Dedifferentiated amniotic fluid mesenchymal stem cell (primary cell): ENCODE results near the gene ADAMTSL1.

Source experiments
- DNase-seq: peaks from one replicate; pipeline ENCODE4 v3.0.0-alpha.2; 2016; ENCODE audit errors: extremely low spot score

Gene ADAMTSL1

DNA sequence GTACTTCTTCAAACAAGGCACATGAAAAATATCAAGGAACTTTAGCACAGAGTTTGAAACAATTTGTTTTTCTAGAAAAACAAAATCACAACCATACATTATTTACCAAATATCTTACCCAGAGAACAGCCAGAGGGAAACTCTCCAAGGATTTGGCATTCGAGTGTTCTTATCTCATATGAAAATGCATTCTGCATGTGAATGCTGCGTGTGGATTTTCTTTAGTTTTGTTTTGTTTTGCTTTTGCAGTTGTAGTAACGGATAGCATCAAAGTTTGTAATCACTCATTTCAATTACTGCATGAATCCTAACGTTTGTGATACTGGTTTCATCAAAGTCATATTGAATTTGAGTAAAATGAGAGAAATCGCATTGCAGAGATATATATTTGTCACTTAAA, 28.0 kb downstream of the ADAMTSL1 start:
- DNase-seq, result no peak

- no peak for DNase-seq
These were observed 28.6 kb downstream of the ADAMTSL1 start for GRCh38 chr9:18502546-18502945.

GRCh38 chr9:18504707-18505106, 30.8 kb downstream of the ADAMTSL1 start:
- DNase-seq, result no peak

DNA sequence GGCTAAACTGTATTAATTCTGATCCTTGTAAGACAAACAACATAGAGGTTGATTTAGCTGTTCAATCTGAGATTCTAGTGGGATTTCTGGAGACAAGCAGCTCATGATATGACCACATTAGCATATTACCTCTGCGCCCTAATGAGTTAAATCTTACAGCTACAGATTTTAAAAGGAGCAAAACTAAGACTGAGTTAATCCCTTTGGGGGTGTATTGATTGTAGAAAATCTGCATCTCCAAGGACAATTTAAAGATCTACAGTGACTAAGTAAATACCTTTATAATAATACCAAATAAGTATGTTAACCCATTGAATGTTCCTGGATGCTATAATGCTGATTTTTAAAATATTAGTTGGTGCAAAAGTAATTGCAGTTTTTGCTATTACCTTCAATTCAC, 33.2 kb downstream of the ADAMTSL1 start:
- DNase-seq, result no peak

- DNase-seq, result no peak
These were observed 42.6 kb downstream of the ADAMTSL1 start for GRCh38 chr9:18516514-18516913.

DNA sequence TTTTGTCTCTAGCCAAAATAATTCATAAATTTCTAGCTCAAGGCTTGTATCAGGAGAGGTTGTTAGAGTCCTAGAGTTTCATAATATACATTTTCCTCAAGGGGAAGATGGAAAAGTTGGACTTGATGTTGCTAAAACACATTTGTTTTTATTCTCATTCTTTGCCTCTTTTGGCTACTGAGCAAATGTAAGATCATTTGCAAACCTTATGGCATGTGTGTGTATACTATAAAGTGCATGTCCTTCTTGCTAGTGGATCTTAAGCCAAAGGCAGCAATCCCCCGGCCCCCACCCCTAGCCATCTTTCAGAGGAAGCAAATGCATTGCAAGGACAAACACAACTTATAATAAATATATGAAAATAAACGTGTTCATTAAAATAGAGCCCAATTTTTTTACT, 43.0 kb downstream of the ADAMTSL1 start:
- DNase-seq, result no peak

DNA sequence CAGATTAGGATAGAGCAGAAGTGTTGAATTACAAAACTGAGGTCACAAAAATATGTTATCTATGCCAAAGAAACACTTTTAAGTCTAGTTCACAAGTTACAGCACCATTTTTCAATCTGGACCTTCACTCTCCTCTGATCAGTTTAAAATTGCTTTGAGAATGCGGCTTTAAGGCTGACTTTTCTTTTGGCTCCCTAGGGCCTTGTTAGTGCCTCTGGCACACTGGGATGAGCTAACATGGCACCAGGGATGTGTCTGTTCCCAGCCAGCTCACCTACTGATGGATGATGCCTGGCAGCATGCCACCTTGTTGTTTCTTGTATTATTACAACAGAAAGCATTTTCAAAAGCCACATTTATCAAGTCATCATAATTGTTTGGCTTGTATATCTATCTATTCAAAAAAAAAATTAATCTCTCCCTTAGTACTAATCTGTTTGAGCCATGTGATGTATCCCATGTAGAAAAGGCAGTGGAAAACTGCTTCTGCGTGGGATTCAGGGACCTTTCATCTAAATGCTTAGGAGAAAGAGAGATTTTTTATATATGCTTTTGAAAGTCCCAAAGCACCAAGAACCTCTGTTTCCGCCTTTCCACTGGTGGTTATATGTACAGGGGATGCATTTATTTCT, 46.6 kb downstream of the ADAMTSL1 start:
- DNase-seq, result no peak

DNA sequence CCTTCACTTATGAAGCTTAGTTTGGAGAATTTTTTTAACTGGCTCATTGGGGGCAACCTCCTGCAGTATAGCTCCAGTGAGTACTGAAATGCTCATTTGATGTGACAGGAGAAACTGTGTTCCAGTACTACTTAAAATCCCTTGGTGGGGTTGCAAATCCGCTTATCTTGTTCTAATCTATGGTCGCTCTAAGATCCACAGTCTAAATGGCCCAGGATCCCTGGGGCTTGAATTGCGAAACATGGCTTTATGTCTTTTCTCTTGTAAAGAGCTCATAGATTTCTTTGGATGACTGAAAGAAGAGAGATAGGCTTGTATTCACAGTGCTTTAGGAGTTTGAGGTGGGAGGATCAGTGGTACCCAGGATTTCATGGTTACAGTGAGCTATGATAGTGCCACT, 52.7 kb downstream of the ADAMTSL1 start:
- no peak for DNase-seq

DNA sequence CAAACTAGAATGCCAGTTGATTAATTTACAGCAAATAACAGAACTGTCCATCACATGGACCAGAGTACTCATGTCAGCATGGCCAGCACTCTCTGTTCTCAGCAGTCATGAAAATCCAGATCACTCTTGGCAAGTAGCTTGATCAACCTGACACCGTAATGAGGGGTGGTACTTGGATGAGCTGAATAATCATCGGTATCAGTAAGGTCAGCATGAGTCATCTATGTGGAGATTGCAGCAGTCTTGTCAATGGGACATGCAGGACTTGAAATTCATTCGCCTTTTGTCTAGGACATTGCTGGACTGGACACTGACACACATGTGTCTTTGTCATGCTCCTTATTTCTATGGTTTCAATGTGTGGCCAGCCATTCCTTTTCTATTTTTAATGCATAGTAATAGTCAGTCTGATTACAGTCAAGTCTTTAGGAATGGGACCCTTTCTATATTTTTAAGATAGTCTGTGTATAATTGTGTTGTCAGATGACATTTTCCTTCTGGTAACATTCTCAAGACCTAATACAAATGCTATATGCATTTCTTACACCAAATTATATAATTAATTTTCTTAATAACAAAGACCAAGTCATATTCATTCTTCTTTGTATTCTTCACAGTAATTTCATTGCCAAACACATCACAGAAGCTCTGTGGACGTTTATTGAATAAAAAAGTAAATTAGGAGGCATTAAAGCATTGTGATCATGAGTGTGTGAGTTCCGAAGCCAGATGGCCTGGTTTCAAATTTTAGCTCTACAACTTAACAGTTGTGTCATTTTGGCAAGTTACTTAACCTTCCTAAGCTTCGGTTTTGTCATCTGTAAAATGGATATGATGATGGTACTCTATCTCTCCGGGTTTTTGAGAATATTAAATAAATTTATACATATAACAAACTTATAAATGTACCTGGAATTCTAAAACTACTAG, 57.4 kb downstream of the ADAMTSL1 start:
- no peak for DNase-seq

GRCh38 chr9:18534611-18535010, 60.7 kb downstream of the ADAMTSL1 start:
- DNase-seq, result no peak

DNA sequence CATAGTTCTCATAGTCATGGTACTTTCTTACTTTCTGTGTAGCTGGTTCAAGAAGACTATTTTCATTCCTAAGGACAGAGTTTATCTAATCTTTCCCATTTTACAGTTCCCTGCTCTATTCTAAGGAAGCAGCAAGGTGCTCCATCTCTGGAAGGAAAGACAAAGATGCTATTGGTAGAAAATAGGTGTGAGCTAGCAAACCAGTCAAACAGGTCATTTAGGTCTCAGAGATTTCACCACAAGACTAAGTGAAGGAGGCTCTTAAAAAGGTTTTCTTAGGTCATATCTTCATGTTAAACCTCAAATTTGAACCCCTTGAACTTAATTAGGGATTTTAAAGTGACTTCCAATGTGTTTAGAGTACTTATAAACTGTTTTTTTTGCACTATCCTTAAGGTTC, 62.6 kb downstream of the ADAMTSL1 start:
- DNase-seq, result no peak

DNA sequence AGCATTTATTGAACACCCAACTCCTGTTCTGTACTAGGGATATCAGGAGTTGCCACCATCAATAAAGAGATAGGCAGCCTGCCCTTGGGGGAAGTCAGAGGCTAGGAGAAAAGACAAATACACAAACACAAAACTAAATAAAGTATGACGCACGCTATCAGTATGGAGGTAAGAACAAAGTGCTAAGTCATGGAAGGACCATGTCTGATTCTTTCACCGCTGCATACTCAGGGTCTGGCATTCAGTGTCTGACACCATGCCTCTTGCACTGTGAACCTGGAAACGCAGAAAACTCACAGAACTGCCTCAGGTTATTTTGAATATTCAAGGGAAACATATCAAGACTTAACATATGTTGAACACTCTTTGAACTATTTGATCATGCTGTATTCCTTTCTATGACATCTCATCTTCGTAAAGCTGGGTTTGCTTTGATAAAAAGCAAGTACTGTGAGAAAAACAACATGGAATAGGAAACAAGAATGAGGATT, 65.3 kb downstream of the ADAMTSL1 start:
- no peak for DNase-seq

DNA sequence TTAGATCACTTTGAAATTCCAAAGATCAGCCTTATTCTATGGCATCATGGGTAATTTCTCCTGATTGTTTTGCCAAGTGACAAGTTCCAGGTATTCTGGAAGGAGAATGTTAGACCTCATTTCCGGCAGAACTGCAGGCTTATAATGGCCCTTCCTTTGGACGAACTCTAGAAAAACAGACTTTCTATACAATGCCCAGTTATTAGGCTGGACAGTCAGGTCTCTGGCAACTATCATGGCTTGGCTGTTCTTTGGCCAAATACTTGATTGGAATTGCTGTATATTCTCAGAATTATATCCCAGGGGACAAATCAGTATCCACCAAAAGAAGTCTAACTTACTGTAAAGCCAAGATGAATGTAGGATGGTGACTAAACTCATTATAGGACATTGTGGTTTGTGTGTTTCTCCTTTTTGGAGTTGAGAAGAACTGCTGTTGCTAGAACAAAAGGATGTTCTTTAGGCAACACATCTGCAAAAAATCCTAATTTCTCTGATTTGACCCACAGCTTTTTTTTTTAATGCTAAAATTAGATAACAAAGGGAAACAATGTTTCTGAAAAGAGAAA, 69.0 kb downstream of the ADAMTSL1 start:
- no peak for DNase-seq

DNA sequence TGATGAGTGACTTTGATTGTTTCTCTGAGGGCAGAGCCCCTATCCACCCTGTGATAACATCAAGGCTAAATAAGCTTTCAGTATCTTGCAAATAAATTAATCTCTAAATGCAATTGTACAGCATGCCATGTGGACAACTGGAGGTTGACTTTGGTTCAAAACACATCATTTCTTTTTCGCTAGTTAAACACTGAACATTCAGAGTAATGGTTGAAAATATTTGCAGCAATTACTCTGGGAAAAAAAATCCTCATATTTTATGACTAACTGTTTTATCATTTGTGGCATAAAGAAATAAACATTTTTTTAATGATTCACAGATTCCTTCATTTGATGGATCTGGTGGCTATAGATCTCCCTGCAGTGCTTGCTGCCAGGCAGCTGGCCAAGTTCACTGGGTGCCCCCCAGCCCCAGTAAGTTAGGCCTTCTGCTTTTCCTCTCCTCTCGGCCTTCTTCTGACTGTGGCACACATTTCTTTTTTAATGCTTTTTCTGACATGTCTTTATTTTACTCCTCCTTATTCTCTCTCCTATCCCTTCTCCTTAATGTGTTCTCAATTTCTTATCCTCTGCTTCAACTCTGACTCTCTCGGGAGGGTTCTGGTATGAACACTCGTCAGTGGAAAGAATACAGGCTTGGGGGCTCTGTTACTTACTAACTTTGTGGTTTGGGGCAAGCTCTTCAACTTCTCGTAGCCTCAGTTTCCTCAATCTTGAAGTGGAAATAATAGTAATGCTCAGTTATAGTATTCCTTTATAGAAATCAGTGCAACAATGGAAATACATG, 69.6 kb downstream of the ADAMTSL1 start:
- DNase-seq, result peak; percentile 67

- no peak for DNase-seq
These were observed 70.5 kb downstream of the ADAMTSL1 start for GRCh38 chr9:18544456-18544855.

GRCh38 chr9:18545636-18546360, 71.8 kb downstream of the ADAMTSL1 start:
- DNase-seq, result no peak

GRCh38 chr9:18548456-18548855, 74.5 kb downstream of the ADAMTSL1 start:
- DNase-seq, result no peak

- DNase-seq, result no peak
These were observed 75.8 kb downstream of the ADAMTSL1 start for GRCh38 chr9:18549772-18550171.

- no peak for DNase-seq
These were observed 76.3 kb downstream of the ADAMTSL1 start for GRCh38 chr9:18550286-18550685.

GRCh38 chr9:18554244-18554643, 80.3 kb downstream of the ADAMTSL1 start:
- DNase-seq, result no peak
